Measurements from ENCODE around the gene SMIM32. TPM values are rescaled to one million over a fixed set of nuclear protein-coding genes. Genes with fewer than 3 reads are reported as not detected.

SMIM32 gene
- total and polyA plus RNA-seq, 4 donors, result 0.48 TPM; not detected in 3

DNA sequence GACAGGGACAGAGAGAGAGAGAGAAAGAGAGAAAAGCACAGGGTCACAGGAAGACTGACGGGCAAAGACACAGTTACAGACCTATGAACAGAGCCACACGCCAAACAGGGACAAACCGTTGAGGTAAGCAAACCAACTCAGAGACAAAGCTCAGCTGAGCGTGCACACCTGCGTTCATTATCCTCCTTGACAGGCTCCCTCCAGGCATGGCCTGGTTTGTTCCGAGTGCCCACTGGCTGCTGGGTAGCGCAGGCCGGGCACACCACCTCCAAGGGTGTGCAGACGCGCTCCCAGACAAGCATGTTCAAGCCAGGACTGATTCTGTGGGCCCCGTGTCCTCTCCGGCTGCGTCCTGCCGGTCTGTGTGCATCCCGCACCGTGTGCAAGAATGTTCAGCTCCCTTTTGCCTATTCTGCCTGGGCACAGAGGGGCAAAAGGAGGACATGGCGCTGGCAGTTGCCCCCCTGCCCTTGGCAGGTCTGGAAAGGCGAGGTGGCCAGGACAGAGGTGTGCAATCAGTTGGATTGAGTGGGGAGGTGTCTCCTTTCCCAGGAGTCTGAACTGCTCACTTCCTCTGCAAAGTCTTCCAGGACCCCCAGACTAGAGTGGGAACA lies 467 bp upstream of the SMIM32 start:
- Histone ChIP-seq H3K27ac (ENCODE audit: low read depth in 1 of 2, low read length in 1 of 2) (no peak overlapping the region), H3K9ac (ENCODE audit: insufficient read depth in 1 of 2, low read length in 2 of 2) (no peak overlapping the region), H3K4me1 (ENCODE audit: control insufficient read depth in 5 of 5, insufficient read depth in 5 of 5, low read length in 5 of 5) (peaks cover 0 to 26% (median 7%) of the 10 kb centered on the region in 5 donors), H3K9me3 (ENCODE audit: control insufficient read depth in 4 of 4, insufficient read depth in 3 of 4, low read length in 3 of 4) (no peaks in the 10 kb centered on the region), H3K27me3 (ENCODE audit: control insufficient read depth in 3 of 3, insufficient read depth in 3 of 3, low read length in 2 of 3) (peaks cover 11 to 41% (median 32%) of the 10 kb centered on the region in 3 donors), H3K4me3 (no peak overlapping the region), H3K36me3 (ENCODE audit: control insufficient read depth in 4 of 4, insufficient read depth in 4 of 4, low read length in 4 of 4) (peaks cover 0 to 6% (median 3%) of the 10 kb centered on the region in 4 donors)
- ATAC-seq (ENCODE audit: insufficient read depth, low FRiP score) (no peak), DNase-seq (no peak)
- TF ChIP-seq CTCF (IDR thresholded peaks at IDR 0.05; ENCODE audit: control extremely low read depth, extremely low read depth), result no peak
- WGBS, 2 donors, result 47 to 51% methylated on average over 18 of the region's 18 CpGs

GRCh38 chr5:136192015-136192525 lies 892 bp downstream of the SMIM32 start:
- TF ChIP-seq CTCF (IDR thresholded peaks at IDR 0.05; ENCODE audit: control extremely low read depth, extremely low read depth), result no peak
- no peak for ATAC-seq (ENCODE audit: insufficient read depth, low FRiP score)
- DNase-seq, result peak in 1 of 3 donors; percentile 11
- H3K36me3 ChIP-seq (ENCODE audit: control insufficient read depth in 4 of 4, insufficient read depth in 4 of 4, low read length in 4 of 4), result peaks cover 0 to 14% (median 7%) of the 10 kb centered on the region in 4 donors
- H3K4me3 ChIP-seq, result no peak overlapping the region
- peaks cover 11 to 41% (median 32%) of the 10 kb centered on the region in 3 donors for H3K27me3 ChIP-seq (ENCODE audit: control insufficient read depth in 3 of 3, insufficient read depth in 3 of 3, low read length in 2 of 3)
- H3K9me3 ChIP-seq (ENCODE audit: control insufficient read depth in 4 of 4, insufficient read depth in 3 of 4, low read length in 3 of 4), result no peaks in the 10 kb centered on the region
- peaks cover 0 to 26% (median 7%) of the 10 kb centered on the region in 5 donors for H3K4me1 ChIP-seq (ENCODE audit: control insufficient read depth in 5 of 5, insufficient read depth in 5 of 5, low read length in 5 of 5)
- 1 to 3% methylated on average over 48 to 56 of the region's 56 CpGs for WGBS, 2 donors
- no peak overlapping the region for H3K27ac ChIP-seq (ENCODE audit: low read depth in 1 of 2, low read length in 1 of 2)
- no peak overlapping the region for H3K9ac ChIP-seq (ENCODE audit: insufficient read depth in 1 of 2, low read length in 2 of 2)

GRCh38 chr5:136191304-136192014 lies 1.5 kb downstream of the SMIM32 start:
- no peaks in the 10 kb centered on the region for H3K9me3 ChIP-seq (ENCODE audit: control insufficient read depth in 4 of 4, insufficient read depth in 3 of 4, low read length in 3 of 4)
- DNase-seq (peak in 1 of 3 donors; percentile 22), ATAC-seq (ENCODE audit: insufficient read depth, low FRiP score) (no peak)
- TF ChIP-seq CTCF (IDR thresholded peaks at IDR 0.05; ENCODE audit: control extremely low read depth, extremely low read depth), result no peak
- H3K36me3 ChIP-seq (ENCODE audit: control insufficient read depth in 4 of 4, insufficient read depth in 4 of 4, low read length in 4 of 4), result peaks cover 0 to 14% (median 7%) of the 10 kb centered on the region in 4 donors
- H3K4me3 ChIP-seq, result no peak overlapping the region
- H3K9ac ChIP-seq (ENCODE audit: insufficient read depth in 1 of 2, low read length in 2 of 2), result no peak overlapping the region
- 24 to 25% methylated on average over 44 of the region's 44 CpGs for WGBS, 2 donors
- H3K4me1 ChIP-seq (ENCODE audit: control insufficient read depth in 5 of 5, insufficient read depth in 5 of 5, low read length in 5 of 5), result peaks cover 0 to 26% (median 7%) of the 10 kb centered on the region in 5 donors
- H3K27me3 ChIP-seq (ENCODE audit: control insufficient read depth in 3 of 3, insufficient read depth in 3 of 3, low read length in 2 of 3), result peaks cover 11 to 41% (median 32%) of the 10 kb centered on the region in 3 donors
- no peak overlapping the region for H3K27ac ChIP-seq (ENCODE audit: low read depth in 1 of 2, low read length in 1 of 2)

Data from lung (tissue), 12 donors.